Measurements from ENCODE around the gene BLOC1S1. TPM values are rescaled to one million over a fixed set of nuclear protein-coding genes. Genes with fewer than 3 reads are reported as not detected.

BLOC1S1 gene
- total RNA-seq, 2 experiments from 2014 or later: 153 to 162 TPM

DNA sequence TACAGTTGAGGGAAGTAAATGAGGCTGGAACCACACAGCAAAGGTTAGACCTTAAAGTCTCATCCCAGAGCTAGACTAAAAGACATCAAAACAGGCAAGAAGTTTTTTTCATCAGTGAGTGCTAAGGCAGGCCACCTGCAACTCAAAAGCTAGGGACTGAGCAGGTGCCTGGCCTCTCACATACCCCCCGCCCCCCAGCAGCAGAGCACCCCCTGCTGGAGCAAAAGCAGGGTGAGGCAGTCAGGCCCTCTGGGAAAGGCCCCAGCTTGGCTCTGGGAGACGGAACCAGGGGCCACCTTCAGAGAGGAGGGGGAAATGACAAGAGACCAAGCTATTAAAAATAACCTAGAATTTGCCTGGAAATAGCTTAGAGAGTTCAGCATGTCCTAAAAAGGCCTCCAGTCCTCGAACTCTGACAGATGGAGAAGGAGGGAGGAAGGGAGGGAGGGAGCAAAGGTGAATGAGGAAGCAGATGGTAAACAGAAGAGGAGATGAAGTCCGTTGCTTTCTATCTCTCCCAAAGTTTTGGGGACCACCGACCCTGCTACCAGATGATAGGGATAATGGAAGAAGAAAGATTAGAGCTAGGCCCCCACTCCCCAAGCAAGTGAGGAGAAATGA is 10.0 kb upstream of the BLOC1S1 start:
- peak; percentile 47 for DNase-seq
- peaks cover 20% of the 10 kb centered on the region for H3K27me3 Mint-ChIP-seq
- no peak overlapping the region for H3K4me3 Mint-ChIP-seq
- H3K4me1 Mint-ChIP-seq (ENCODE audit: low read depth): peaks cover 17% of the 10 kb centered on the region
- intact Hi-C loops (cut with micrococcal nuclease): no loop called here
- H3K9me3 Mint-ChIP-seq: no peaks in the 10 kb centered on the region
- ChIA-PET POLR2A (interaction anchor here (0.6 kb wide), 1 partner anchor 1000 kb away, joined by 5 read pairs; no protein-coding TSS in a partner anchor), CTCF (interaction anchor here (0.8 to 2.9 kb wide), 5 partner anchors 9 to 49 kb away, joined by 3 to 11 read pairs (median 6); a partner anchor contains a TSS)
- H3K27ac Mint-ChIP-seq: no peak overlapping the region
- no peaks in the 10 kb centered on the region for H3K36me3 Mint-ChIP-seq

DNA sequence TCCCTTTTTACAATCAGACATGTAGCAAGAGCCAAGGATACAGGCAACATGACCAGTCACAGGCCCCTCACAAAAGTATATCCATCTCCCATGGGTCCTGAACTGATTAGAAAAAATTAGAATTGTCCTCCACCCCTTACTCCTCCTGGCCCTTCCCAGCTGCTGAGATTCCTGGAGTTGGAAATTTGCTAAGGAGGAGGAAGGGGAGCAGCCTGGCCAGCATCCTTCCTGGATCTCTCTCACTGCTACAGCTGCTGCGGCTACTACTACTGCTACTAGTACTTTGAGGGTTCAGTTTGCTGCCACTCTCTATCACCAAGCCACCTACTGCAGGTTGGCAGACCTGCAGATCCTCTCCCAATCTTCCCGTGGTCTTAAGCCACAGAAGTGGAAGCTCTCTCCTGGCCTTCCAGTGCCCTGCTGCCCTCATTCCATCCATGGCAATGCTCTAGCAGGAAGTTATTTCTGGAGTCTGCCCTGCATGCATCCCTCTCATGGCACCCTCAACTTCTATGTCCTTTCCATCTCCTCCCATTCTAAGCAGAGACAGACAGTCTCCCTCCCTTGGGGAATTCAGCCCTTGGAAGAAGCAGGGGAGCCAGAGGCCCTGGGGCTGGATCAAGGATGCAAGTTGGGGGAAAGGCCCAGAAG is 9.2 kb upstream of the BLOC1S1 start:
- no peak for DNase-seq
- no peak overlapping the region for H3K27ac Mint-ChIP-seq
- intact Hi-C loops (cut with micrococcal nuclease): no loop called here

DNA sequence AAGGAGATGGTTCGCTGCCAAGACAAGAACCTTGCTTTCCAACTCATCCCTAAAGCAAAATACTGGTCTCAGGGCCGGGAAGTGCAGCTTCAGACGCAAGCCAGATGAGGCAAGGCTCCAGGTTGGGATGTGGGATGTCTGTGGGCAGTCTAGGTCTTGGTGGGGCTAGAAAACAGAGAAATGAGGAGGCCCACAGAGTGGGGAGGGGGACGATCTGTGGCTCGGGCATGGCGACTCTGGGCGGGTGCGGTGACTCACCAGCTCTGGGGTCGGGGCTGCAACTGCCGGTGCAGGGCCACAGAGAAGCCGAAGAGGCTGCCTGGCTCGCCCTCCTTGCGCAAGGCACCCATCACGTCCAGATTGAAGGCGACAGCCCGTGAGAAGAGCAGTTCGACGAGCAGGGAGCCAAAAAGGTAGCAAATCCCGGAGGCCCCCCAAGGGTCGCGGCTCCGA is 8.6 kb upstream of the BLOC1S1 start:
- H3K36me3 Mint-ChIP-seq: no peaks in the 10 kb centered on the region
- DNase-seq: peak; percentile 15
- intact Hi-C loops (cut with micrococcal nuclease): no loop called here
- H3K27me3 Mint-ChIP-seq: peaks cover 20% of the 10 kb centered on the region
- ChIA-PET POLR2A (no interaction called here), CTCF (interaction anchor here (2.9 kb wide), 1 partner anchor 11 kb away, joined by 11 read pairs; no protein-coding TSS in a partner anchor)
- H3K4me3 Mint-ChIP-seq: peak overlapping the region; percentile 74
- H3K4me1 Mint-ChIP-seq (ENCODE audit: low read depth): peaks cover 17% of the 10 kb centered on the region
- H3K9me3 Mint-ChIP-seq: no peaks in the 10 kb centered on the region
- H3K27ac Mint-ChIP-seq: no peak overlapping the region

More for the DNA sequence above, 9.2 kb upstream of the BLOC1S1 start:
- H3K27me3 Mint-ChIP-seq: peaks cover 20% of the 10 kb centered on the region
- ChIA-PET POLR2A (no interaction called here), CTCF (interaction anchor here (1.2 to 2.9 kb wide), 4 partner anchors 12 to 50 kb away, joined by 5 to 11 read pairs (median 6); a partner anchor contains a TSS)
- peak overlapping the region; percentile 74 for H3K4me3 Mint-ChIP-seq
- H3K9me3 Mint-ChIP-seq: no peaks in the 10 kb centered on the region
- peaks cover 17% of the 10 kb centered on the region for H3K4me1 Mint-ChIP-seq (ENCODE audit: low read depth)
- H3K36me3 Mint-ChIP-seq: no peaks in the 10 kb centered on the region

DNA sequence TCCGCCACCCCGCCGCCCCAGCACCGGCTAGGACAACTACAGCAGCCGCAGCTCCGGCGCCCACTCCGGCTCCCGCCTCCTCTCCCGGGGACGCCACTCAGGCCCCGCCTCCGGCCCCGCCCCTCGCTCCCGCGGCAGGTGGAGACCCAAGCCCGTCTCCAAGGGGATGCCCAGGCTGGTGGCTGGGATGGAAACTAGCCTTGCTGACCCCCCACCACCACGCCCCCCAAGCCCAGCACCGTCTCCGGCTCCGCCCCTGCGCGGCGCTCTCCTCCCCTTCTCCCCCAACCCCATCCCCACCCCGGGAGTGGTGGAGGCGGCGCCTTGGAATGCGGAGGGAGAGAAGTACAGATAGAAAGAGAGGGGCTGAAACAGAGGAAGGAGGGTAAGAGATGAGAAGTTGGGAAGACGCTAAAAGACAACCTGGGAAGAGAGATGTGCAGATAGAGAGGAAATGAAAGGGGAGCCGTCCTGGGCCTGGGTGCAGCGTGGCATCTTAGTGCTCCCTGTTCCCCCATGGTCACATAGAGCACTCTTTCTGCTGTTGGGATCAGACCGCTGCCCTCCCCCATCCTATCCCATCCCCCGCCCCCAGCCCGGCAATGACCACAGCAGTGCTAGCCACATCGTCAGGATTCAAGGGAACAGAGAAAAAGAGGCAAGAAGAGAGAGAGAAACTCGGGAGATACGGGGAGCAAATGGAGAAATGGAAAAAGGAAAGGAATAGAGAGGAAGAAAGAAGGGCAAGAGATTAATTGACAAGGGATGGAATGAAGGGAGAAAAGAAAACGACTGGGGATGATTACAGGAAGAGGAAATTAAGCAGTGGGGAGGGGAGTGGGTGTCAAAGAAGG is 7.8 kb upstream of the BLOC1S1 start, which contains the start of gene ITGA7:
Gene ITGA7, minus strand, starts transcription at position 64 of the 854 bp plus-strand sequence. CDS start 222 bp downstream, outside the sequence.
- intact Hi-C loops (cut with micrococcal nuclease): no loop called here
- CTCF ChIA-PET: interaction anchor here (2.9 kb wide), 1 partner anchor 10 kb away, joined by 11 read pairs; no protein-coding TSS in a partner anchor
- H3K27me3 Mint-ChIP-seq: peaks cover 20% of the 10 kb centered on the region
- peaks cover 17% of the 10 kb centered on the region for H3K4me1 Mint-ChIP-seq (ENCODE audit: low read depth)
- peak within 1 kb of the TSS; percentile 74 for H3K4me3 Mint-ChIP-seq
- DNase-seq: peak; percentile 72
- H3K36me3 Mint-ChIP-seq: no peaks in the 10 kb centered on the region
- POLR2A ChIA-PET: no interaction called here
- H3K27ac Mint-ChIP-seq: no peak within 1 kb of the TSS
- no peaks in the 10 kb centered on the region for H3K9me3 Mint-ChIP-seq

DNA sequence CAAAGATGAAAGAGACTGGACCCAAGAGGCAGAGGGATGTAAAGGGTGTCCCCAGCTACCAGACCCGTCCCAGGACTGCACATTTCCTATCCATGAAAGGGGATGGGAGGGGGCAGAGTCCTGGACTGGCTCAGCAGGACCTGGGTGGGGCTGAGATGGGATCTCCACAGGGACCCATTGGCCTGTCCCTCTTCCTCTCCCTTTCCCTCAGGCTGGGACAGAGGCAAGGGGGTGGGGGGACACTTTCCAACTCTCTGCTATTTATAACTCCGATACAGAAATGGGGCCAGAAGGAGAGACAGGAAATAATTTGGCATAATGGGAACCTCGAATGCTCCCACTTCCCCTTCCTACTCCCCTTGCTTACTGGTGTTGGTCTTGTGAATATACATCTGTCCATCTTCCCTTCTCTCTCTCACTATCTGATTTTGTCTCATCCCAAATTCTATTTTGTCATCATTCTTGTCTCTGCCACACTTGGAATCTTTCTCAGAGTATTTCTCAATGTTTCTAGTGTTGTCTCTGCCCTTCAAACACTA is 7.1 kb upstream of the BLOC1S1 start:
- Mint-ChIP-seq H3K27me3 (peaks cover 20% of the 10 kb centered on the region), H3K27ac (no peak overlapping the region), H3K4me3 (peak overlapping the region; percentile 74), H3K9me3 (no peaks in the 10 kb centered on the region), H3K36me3 (no peaks in the 10 kb centered on the region), H3K4me1 (ENCODE audit: low read depth) (peaks cover 17% of the 10 kb centered on the region)
- ChIA-PET CTCF (no interaction called here), POLR2A (no interaction called here)
- intact Hi-C loops (cut with micrococcal nuclease): no loop called here
- DNase-seq: no peak

DNA sequence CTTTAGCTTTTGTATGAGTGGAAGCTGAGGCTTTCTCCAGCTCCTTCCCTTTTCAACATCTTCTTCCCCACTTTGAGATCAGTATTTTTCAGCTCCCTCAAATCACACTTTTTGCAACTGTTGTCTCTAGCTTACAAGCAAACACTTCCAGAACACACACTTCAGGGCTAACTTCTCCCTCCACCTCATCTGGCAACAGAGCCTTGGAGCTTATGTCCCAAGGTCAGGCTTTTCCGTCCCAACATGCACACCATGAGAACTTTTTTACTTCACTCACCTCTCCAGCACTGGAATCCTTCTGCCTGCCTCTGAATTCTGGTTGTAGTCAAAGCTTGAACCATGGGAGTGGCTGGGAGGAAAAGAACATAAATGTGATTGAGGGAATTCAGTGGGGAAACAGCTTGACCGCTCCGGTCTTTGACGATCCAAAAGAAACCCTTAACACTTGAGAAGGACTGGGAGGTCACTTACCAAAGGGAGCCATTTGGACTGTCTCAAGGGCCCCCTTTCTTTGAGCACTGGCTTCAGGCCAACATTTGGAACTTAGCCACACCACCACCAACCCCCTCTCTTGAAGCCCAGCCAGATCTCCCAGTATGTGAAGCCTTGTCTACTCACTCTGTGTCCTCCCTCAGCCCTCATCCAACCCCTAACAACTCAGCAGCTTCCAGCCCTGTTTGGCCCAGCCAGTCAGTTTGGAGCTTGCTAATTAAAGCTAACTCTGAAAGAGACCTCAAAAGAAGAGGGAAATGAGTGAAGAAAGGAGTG is 3.9 kb upstream of the BLOC1S1 start:
- DNase-seq: no peak
- H3K9me3 Mint-ChIP-seq: no peaks in the 10 kb centered on the region
- peaks cover 15% of the 10 kb centered on the region for H3K27me3 Mint-ChIP-seq
- CTCF ChIA-PET: interaction anchor here (0.7 to 1.0 kb wide), 3 partner anchors 8 to 26 kb away, joined by 3 to 5 read pairs (median 3); partner anchors contain the start of gene RDH5
- POLR2A ChIA-PET: no interaction called here
- H3K4me1 Mint-ChIP-seq (ENCODE audit: low read depth): peaks cover 26% of the 10 kb centered on the region
- peaks cover 3% of the 10 kb centered on the region for H3K36me3 Mint-ChIP-seq
- H3K4me3 Mint-ChIP-seq: no peak overlapping the region
- no peak overlapping the region for H3K27ac Mint-ChIP-seq
- intact Hi-C loops (cut with micrococcal nuclease): no loop called here

DNA sequence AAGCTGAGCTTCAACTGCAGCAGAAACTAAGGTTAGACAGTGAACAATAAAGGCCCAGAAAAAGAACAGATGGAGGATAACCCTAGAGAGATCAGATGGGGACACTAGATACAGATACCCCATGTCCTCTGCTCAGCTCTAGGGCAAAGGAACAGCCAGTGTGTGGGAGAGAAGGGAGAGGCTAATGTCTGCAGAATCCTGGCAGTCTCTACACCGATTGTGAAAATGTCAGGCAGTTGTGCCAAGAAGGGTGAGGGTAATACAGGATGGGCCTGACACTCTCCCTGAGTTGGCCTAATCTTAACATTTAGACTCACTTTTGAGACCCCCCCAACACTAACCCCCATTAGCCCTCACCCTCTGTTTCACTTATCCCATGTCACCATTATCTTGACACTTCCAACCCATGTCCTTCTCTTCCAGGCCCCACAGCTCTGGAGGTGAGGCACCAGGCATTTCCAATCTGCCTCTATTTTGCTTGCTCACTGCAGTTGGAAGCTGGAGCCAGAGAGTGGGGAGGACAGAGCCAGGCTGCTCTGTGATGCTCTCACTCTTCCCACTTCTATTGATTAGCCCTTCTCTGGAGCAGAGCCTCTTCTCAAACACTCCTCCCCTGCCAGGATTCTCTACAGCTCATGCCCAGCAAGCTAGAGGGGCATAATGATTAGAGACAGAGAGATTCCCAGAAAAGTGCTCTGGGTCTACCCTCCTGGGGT is 3.0 kb upstream of the BLOC1S1 start:
- Mint-ChIP-seq H3K27me3 (peaks cover 11% of the 10 kb centered on the region), H3K36me3 (peaks cover 3% of the 10 kb centered on the region), H3K4me1 (ENCODE audit: low read depth) (peaks cover 29% of the 10 kb centered on the region), H3K9me3 (no peaks in the 10 kb centered on the region), H3K27ac (no peak overlapping the region), H3K4me3 (no peak overlapping the region)
- intact Hi-C loops (cut with micrococcal nuclease): no loop called here
- POLR2A ChIA-PET: no interaction called here
- CTCF ChIA-PET: no interaction called here
- no peak for DNase-seq

DNA sequence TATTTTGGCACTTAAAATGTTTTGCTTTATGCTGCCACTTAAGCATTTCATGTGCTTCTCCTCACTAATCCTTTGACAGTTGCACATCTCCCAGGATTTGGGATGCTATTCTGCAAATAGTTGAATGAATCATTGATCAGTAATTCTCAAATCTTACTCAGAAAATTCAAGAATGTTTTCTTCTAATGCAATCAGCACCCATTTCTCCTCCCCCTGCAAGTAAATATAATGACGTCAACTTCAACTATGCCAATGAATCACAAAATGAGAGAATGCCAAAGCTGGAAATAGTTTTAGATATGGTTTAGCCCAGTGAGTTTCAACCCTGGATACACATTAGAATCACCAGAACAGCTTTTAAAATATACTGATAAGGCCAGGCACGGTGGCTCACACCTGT is 2.1 kb upstream of the BLOC1S1 start:
- CTCF ChIA-PET: no interaction called here

DNA sequence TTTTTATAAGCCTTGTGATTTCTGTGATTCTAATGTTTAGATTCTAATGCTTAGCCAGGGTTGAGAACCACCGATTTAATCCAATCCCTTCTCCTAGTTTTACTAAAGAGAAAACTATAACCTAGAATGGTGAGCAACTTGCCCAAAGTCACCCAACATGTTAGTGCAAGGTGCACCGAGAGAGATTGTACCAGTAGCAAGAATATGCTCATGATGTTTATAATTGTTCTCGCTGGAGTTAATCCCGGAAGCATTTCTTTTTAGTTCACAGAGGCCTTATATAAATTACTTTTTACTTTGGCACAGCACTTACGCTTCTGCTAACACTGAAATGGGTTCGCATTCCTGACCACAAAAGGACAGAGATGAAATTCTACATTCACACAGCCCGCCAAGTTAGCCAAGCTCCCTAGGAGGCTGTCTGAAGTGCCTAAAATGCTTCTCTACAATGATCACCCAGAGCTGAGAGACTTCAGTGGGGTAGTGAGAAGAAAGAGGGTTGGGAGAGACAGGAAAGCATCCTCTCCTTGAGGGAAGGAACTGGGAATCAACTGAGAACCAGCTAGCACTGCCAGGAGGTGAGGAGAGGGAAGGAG is 579 bp upstream of the BLOC1S1 start:
- intact Hi-C loops (cut with micrococcal nuclease): loop anchor here (5.0 kb wide), 2 partner anchors 68 to 728 kb away; no protein-coding TSS in a partner anchor
- H3K36me3 Mint-ChIP-seq: peaks cover 6% of the 10 kb centered on the region
- POLR2A ChIA-PET: interaction anchor here (1.1 to 3.1 kb wide), 3 partner anchors 14 to 102 kb away, joined by 4 to 23 read pairs (median 5); partner anchors contain the start of genes CD63 and SARNP
- H3K4me1 Mint-ChIP-seq (ENCODE audit: low read depth): peaks cover 30% of the 10 kb centered on the region
- no peak for DNase-seq
- H3K9me3 Mint-ChIP-seq: no peaks in the 10 kb centered on the region
- CTCF ChIA-PET: interaction anchor here (0.7 to 3.9 kb wide), 5 partner anchors 9 to 295 kb away, joined by 3 to 36 read pairs (median 8); partner anchors contain the start of gene CD63
- H3K27me3 Mint-ChIP-seq: peaks cover 2% of the 10 kb centered on the region
- H3K27ac Mint-ChIP-seq: peak overlapping the region; percentile 89
- H3K4me3 Mint-ChIP-seq: peak overlapping the region; percentile 90

More for the DNA sequence above, 2.1 kb upstream of the BLOC1S1 start:
- intact Hi-C loops (cut with micrococcal nuclease): no loop called here
- POLR2A ChIA-PET: no interaction called here
- Mint-ChIP-seq H3K4me3 (no peak overlapping the region), H3K9me3 (no peaks in the 10 kb centered on the region), H3K36me3 (peaks cover 6% of the 10 kb centered on the region), H3K4me1 (ENCODE audit: low read depth) (peaks cover 31% of the 10 kb centered on the region), H3K27ac (no peak overlapping the region), H3K27me3 (peaks cover 6% of the 10 kb centered on the region)
- DNase-seq: no peak

DNA sequence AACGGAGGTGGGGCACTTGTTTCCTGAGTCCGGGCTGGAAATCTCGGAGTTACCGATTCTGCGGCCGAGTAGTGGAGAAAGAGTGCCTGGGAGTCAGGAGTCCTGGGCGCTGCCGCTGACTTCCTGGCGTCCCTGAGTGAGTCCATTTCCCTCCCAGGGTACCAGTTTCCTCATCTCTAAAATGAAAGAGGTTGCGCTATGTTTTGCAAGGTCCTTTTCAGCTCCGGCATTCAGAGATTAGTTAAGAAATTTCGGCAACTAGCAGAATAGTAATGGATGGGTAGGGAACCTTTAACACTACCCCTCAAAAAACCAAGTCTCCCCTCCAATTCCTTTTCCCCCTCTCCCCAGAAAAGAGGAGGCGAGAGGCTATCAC is 724 bp downstream of the BLOC1S1 start:
- H3K27ac Mint-ChIP-seq: peak overlapping the region; percentile 89
- peaks cover 30% of the 10 kb centered on the region for H3K4me1 Mint-ChIP-seq (ENCODE audit: low read depth)
- H3K27me3 Mint-ChIP-seq: peaks cover 2% of the 10 kb centered on the region
- no peaks in the 10 kb centered on the region for H3K9me3 Mint-ChIP-seq
- intact Hi-C loops (cut with micrococcal nuclease): loop anchor here (1.0 to 5.0 kb wide), 3 partner anchors 22 to 729 kb away; no protein-coding TSS in a partner anchor
- POLR2A ChIA-PET: interaction anchor here (1.8 to 3.1 kb wide), 2 partner anchors 13 to 101 kb away, joined by 5 to 23 read pairs; partner anchors contain the start of genes CD63 and SARNP
- DNase-seq: no peak
- CTCF ChIA-PET: interaction anchor here (1.0 to 3.9 kb wide), 6 partner anchors 8 to 71 kb away, joined by 3 to 36 read pairs (median 8); partner anchors contain the start of gene CD63
- peaks cover 6% of the 10 kb centered on the region for H3K36me3 Mint-ChIP-seq
- peak overlapping the region; percentile 90 for H3K4me3 Mint-ChIP-seq
